RWPE1 (cell line): ENCODE data around the gene TBXAS1.
A peak's percentile ranks its signal among the peaks of the same experiment; 100 is the strongest.

ENCODE experiments used
- CTCF ChIA-PET: fragments of 350-600 bp; sonication (Branson Sonifier 250); formaldehyde crosslinking; extraction: SDS; loops from one replicate; lab custom pipeline; 2021; lab: Yijun Ruan, JAX
- POLR2A ChIA-PET: fragments of 400-600 bp; formaldehyde crosslinking; extraction: SDS; loops from one replicate; lab custom pipeline; 2020; ENCODE audit warnings: antibody characterized with exemption; ENCODE audit not compliant: low non-redundant PET; lab: Yijun Ruan, JAX
- DNase-seq: peaks from one replicate; pipeline ENCODE4 v3.0.0; 2012; ENCODE audit warnings: low spot score
- H3K27ac ChIP-seq: fragments of 450-650 bp; 2 replicates; pipeline ENCODE4 v1.5.1; 2017
- CTCF ChIP-seq: fragments of 450-650 bp; conservative IDR thresholded peaks from 2 replicates; pipeline ENCODE4 v1.5.1; 2017; ENCODE audit warnings: low read depth, mild to moderate bottlenecking

TBXAS1 gene

GRCh38 chr7:140048138-140048537 lies 219.1 kb downstream of the TBXAS1 start:
- CTCF ChIA-PET, result no interaction called here
- no peak for DNase-seq
- TF ChIP-seq CTCF, result no peak
- no peak overlapping the region for H3K27ac ChIP-seq
- POLR2A ChIA-PET, result no interaction called here

- POLR2A ChIA-PET, result no interaction called here
- no peak for DNase-seq
- peak overlapping the region; percentile 61; the same call in 1 of the 2 replicates for H3K27ac ChIP-seq
- TF ChIP-seq CTCF, result no peak
- CTCF ChIA-PET, result no interaction called here
Observed at GRCh38 chr7:140048989-140049338, 219.9 kb downstream of the TBXAS1 start.

GRCh38 chr7:140049339-140050024 lies 220.4 kb downstream of the TBXAS1 start:
- peak overlapping the region; percentile 61 for H3K27ac ChIP-seq
- ChIA-PET CTCF (no interaction called here), POLR2A (no interaction called here)
- TF ChIP-seq CTCF, result no peak
- no peak for DNase-seq

GRCh38 chr7:140050100-140050499 lies 221.0 kb downstream of the TBXAS1 start:
- POLR2A ChIA-PET, result no interaction called here

GRCh38 chr7:140051820-140052219 lies 222.8 kb downstream of the TBXAS1 start:
- TF ChIP-seq CTCF, result no peak
- POLR2A ChIA-PET, result no interaction called here
- no peak for DNase-seq
- H3K27ac ChIP-seq, result no peak overlapping the region
- CTCF ChIA-PET, result no interaction called here

More at GRCh38 chr7:140050100-140050499, 221.0 kb downstream of the TBXAS1 start:
- no peak for DNase-seq
- no peak for TF ChIP-seq CTCF
- no peak overlapping the region for H3K27ac ChIP-seq
- CTCF ChIA-PET, result no interaction called here

- no peak overlapping the region for H3K27ac ChIP-seq
- no peak for TF ChIP-seq CTCF
- CTCF ChIA-PET, result no interaction called here
- DNase-seq, result no peak
- POLR2A ChIA-PET, result no interaction called here
Observed at GRCh38 chr7:140053812-140054539, 224.9 kb downstream of the TBXAS1 start.
